Body of pancreas (tissue), 4 donors: ENCODE data around the gene LRIT3.

Experiments used
- CTCF ChIP-seq, 7 experiments: fragments of 450-650 bp in 4 of 7; fragments of 200-600 bp in 3 of 7; sonication (generic) in 3 of 7; IDR thresholded peaks; one replicate each; pipeline ENCODE4 v1.5.1; 2016 to 2019; ENCODE audit warnings: antibody characterized with exemption in 7 of 7
- POLR2A ChIP-seq, 3 donors: fragments of 450-650 bp; IDR thresholded peaks; one replicate each; pipeline ENCODE4 v1.6.1; 2016; ENCODE audit warnings: antibody characterized with exemption in 3 of 3, mild to moderate bottlenecking in 2 of 3

DNA sequence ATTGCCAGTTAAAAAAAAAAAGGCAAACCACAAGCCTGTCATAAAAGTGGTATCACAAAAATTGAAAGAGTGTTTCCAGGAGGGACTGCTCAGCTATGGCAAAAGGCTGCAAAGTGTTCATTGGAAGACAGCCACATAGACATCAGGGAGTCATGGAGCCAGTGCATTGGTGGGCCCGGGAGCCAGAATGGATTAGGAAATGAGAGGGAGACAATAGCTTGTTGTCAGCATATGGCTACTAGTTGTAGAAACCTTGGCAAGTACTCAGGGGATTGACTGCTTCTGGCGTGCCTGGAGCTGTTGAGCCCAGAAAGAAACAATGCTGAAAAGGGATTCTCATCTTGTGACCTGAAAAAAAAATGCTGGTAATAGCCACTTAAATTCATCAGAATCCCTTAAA, 27.3 kb upstream of the LRIT3 start:
- TF ChIP-seq CTCF (IDR thresholded peaks at IDR 0.05) = no peak
- no peak for TF ChIP-seq POLR2A (IDR thresholded peaks at IDR 0.05)
